ENCODE results near the gene METTL25B.

- TF ChIP-seq CTCF (conservative IDR thresholded peaks at IDR 0.05) (no peak), EZH2 (IDR thresholded peaks at IDR 0.05; ENCODE audit: low read depth) (no peak)
Observed at GRCh38 chr1:156760796-156761104, 32.5 kb downstream of the METTL25B start.

Data from PC-9 (cell line).